ENCODE measurements around the gene RNF146.
"Not testable (repeated sequence)": the region's sequence is repeated elsewhere in the genome, so short reads cannot be mapped to it uniquely, and the experiment has no call there.

The RNF146 gene

GRCh38 chr6:127266178-127266891 lies at the start of gene RNF146:
TSS of gene RNF146 (plus strand) at chr6:127266864. CDS start at chr6:127280339, 13,475 bp downstream.
- peak; percentile 64 for DNase-seq

- DNase-seq, result no peak
Measured at GRCh38 chr6:127219869-127220268, 46.8 kb upstream of the RNF146 start.

GRCh38 chr6:127221201-127221600 lies 45.5 kb upstream of the RNF146 start:
- no peak for DNase-seq

- DNase-seq, result no peak
Measured at GRCh38 chr6:127222418-127222817, 44.2 kb upstream of the RNF146 start.

GRCh38 chr6:127225497-127225896 lies 41.2 kb upstream of the RNF146 start:
- DNase-seq, result no peak

- not testable (repeated sequence) for DNase-seq
Measured at GRCh38 chr6:127233819-127234218, 32.8 kb upstream of the RNF146 start.

GRCh38 chr6:127243501-127243900 lies 23.2 kb upstream of the RNF146 start:
- no peak for DNase-seq

GRCh38 chr6:127247114-127248096 lies 19.3 kb upstream of the RNF146 start:
- no peak for DNase-seq

- DNase-seq, result no peak
Measured at GRCh38 chr6:127249621-127250020, 17.0 kb upstream of the RNF146 start.

- DNase-seq, result no peak
Measured at GRCh38 chr6:127255286-127255685, 11.4 kb upstream of the RNF146 start.

- DNase-seq, result no peak
Measured at GRCh38 chr6:127262896-127263295, 3.8 kb upstream of the RNF146 start.

GRCh38 chr6:127263481-127263880 lies 3.2 kb upstream of the RNF146 start:
- DNase-seq, result no peak

- DNase-seq, result peak; percentile 35 to 43
Measured at GRCh38 chr6:127266892-127267645, 405 bp downstream of the RNF146 start.

- no peak for DNase-seq
Measured at GRCh38 chr6:127267646-127268625, 1.3 kb downstream of the RNF146 start.

- DNase-seq, result no peak
Measured at GRCh38 chr6:127272576-127272975, 5.9 kb downstream of the RNF146 start.

GRCh38 chr6:127273499-127273898 lies 6.8 kb downstream of the RNF146 start:
- DNase-seq, result no peak

GRCh38 chr6:127276331-127276730 lies 9.7 kb downstream of the RNF146 start:
- no peak for DNase-seq

GRCh38 chr6:127277878-127278843 lies 11.5 kb downstream of the RNF146 start:
- DNase-seq, result no peak

- no peak for DNase-seq
Measured at GRCh38 chr6:127279815-127280214, 13.2 kb downstream of the RNF146 start.

GRCh38 chr6:127282184-127282583 lies 15.5 kb downstream of the RNF146 start:
- no peak for DNase-seq

GRCh38 chr6:127288705-127289104 lies 22.0 kb downstream of the RNF146 start:
- no peak for DNase-seq
